Measurements from ENCODE around the gene NEK9. TPM values are rescaled to one million over a fixed set of nuclear protein-coding genes. Genes with fewer than 3 reads are reported as not detected.

NEK9 gene
- total and polyA plus RNA-seq, 2 donors (not counting 3 experiments of a cell fraction or from before 2014, with no cell fraction given) = 22.1 to 65.1 TPM

- Histone ChIP-seq H2AFZ (ENCODE audit: low read depth, low read length) (no peak overlapping the region), H3K9me1 (replicated peaks; ENCODE audit: control insufficient read depth, extremely low read depth, insufficient read depth, low read length) (no peaks in the 10 kb centered on the region), H3K27me3 (ENCODE audit: control insufficient read depth in 2 of 2, insufficient read depth in 2 of 2, low read length in 2 of 2) (no peaks in the 10 kb centered on the region), H3K4me2 (ENCODE audit: insufficient read depth, low read length) (no peak overlapping the region), H3K4me3 (replicated peaks in 1 of 3; ENCODE audit: insufficient read depth in 1 of 3, low read depth in 1 of 3, low read length in 3 of 3) (no peak overlapping the region), H3K9ac (replicated peaks; ENCODE audit: extremely low read depth, insufficient read depth, low read length) (no peak overlapping the region), H3K27ac (ENCODE audit: insufficient read depth, low read depth, low read length) (no peak overlapping the region), H3K4me1 (ENCODE audit: control insufficient read depth, extremely low read depth, insufficient read depth, low read length) (peaks cover 27% of the 10 kb centered on the region), H3K79me2 (ENCODE audit: control insufficient read depth, insufficient read depth, low read length) (peaks cover 15% of the 10 kb centered on the region), H4K20me1 (replicated peaks; ENCODE audit: control insufficient read depth, extremely low read depth, insufficient read depth, low read length) (no peaks in the 10 kb centered on the region), H3K9me3 (replicated peaks; ENCODE audit: control insufficient read depth, insufficient read depth, low read length) (no peaks in the 10 kb centered on the region), H3K36me3 (ENCODE audit: control insufficient read depth in 2 of 2, extremely low read depth in 1 of 2, insufficient read depth in 2 of 2, low read length in 2 of 2) (no peaks in the 10 kb centered on the region)
- TF ChIP-seq EZH2 (IDR thresholded peaks at IDR 0.05; ENCODE audit: borderline replicate concordance, low read depth, low read length, severe bottlenecking) = no peak
- TF ChIP-seq, protein P1, sequence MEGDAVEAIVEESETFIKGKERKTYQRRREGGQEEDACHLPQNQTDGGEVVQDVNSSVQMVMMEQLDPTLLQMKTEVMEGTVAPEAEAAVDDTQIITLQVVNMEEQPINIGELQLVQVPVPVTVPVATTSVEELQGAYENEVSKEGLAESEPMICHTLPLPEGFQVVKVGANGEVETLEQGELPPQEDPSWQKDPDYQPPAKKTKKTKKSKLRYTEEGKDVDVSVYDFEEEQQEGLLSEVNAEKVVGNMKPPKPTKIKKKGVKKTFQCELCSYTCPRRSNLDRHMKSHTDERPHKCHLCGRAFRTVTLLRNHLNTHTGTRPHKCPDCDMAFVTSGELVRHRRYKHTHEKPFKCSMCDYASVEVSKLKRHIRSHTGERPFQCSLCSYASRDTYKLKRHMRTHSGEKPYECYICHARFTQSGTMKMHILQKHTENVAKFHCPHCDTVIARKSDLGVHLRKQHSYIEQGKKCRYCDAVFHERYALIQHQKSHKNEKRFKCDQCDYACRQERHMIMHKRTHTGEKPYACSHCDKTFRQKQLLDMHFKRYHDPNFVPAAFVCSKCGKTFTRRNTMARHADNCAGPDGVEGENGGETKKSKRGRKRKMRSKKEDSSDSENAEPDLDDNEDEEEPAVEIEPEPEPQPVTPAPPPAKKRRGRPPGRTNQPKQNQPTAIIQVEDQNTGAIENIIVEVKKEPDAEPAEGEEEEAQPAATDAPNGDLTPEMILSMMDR (IDR thresholded peaks at IDR 0.05; ENCODE audit: extremely low read depth in 1 of 2, insufficient read depth in 1 of 2, low read depth in 1 of 2, low read length in 2 of 2) = no peak
- POLR2A ChIA-PET = no interaction called here
- intact Hi-C loops (cut with micrococcal nuclease) (loop anchor here (5.0 kb wide), 1 partner anchor 65 kb away; the partner anchor contains the start of gene EIF2B2), dilution Hi-C loops (cut with MboI; ENCODE audit: extremely low pct_ligation_motif_present, low sequenced_read_pairs) (no loop called here)
- no peak for DNase-seq (ENCODE audit: low read depth, low spot score)
- BruUV-seq (replicated peaks) = no TSS peak
- no peak for FAIRE-seq
- CTCF ChIA-PET = interaction anchor here (0.9 kb wide), 2 partner anchors 17 to 21 kb away, joined by 3 to 4 read pairs; no protein-coding TSS in a partner anchor
Measured at GRCh38 chr14:75067212-75067611, 59.6 kb downstream of the NEK9 start.

DNA sequence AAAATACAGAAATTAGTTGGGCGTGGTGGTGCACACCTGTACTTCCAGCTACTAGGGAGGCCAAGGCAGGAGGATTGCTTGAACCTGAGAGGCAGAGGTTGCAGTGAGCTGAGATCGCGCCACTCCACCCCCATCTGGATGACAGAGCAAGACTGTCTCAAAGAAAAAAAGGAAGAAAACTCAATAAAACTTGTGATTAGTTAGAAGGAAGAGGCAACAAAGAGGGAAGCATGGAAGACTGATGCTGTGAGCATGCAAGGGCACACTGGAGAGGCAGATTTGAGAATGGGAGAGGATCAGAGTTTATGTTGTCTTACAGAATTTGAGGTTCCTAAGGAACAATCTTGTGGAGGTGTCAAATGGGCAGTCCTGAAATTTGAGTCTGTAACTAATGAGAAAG is 60.2 kb downstream of the NEK9 start:
- ChIA-PET POLR2A (no interaction called here), CTCF (interaction anchor here (0.9 to 1.3 kb wide), 4 partner anchors 17 to 161 kb away, joined by 3 to 4 read pairs (median 3); no protein-coding TSS in a partner anchor)
- dilution Hi-C loops (cut with MboI; ENCODE audit: extremely low pct_ligation_motif_present, low sequenced_read_pairs) (no loop called here), intact Hi-C loops (cut with micrococcal nuclease) (loop anchor here (5.0 kb wide), 1 partner anchor 64 kb away; the partner anchor contains the start of gene EIF2B2)
- H3K4me1 ChIP-seq (ENCODE audit: control insufficient read depth, extremely low read depth, insufficient read depth, low read length) = peaks cover 27% of the 10 kb centered on the region
- H3K9ac ChIP-seq (replicated peaks; ENCODE audit: extremely low read depth, insufficient read depth, low read length) = no peak overlapping the region
- no peak overlapping the region for H3K4me2 ChIP-seq (ENCODE audit: insufficient read depth, low read length)
- no peaks in the 10 kb centered on the region for H4K20me1 ChIP-seq (replicated peaks; ENCODE audit: control insufficient read depth, extremely low read depth, insufficient read depth, low read length)
- peaks cover 15% of the 10 kb centered on the region for H3K79me2 ChIP-seq (ENCODE audit: control insufficient read depth, insufficient read depth, low read length)
- H3K36me3 ChIP-seq (ENCODE audit: control insufficient read depth in 2 of 2, extremely low read depth in 1 of 2, insufficient read depth in 2 of 2, low read length in 2 of 2) = no peaks in the 10 kb centered on the region
- H2AFZ ChIP-seq (ENCODE audit: low read depth, low read length) = no peak overlapping the region
- no TSS peak for BruUV-seq (replicated peaks)
- H3K9me3 ChIP-seq (replicated peaks; ENCODE audit: control insufficient read depth, insufficient read depth, low read length) = no peaks in the 10 kb centered on the region
- FAIRE-seq (no peak), DNase-seq (ENCODE audit: low read depth, low spot score) (no peak)
- no peaks in the 10 kb centered on the region for H3K9me1 ChIP-seq (replicated peaks; ENCODE audit: control insufficient read depth, extremely low read depth, insufficient read depth, low read length)
- H3K4me3 ChIP-seq (replicated peaks in 1 of 3; ENCODE audit: insufficient read depth in 1 of 3, low read depth in 1 of 3, low read length in 3 of 3) = no peak overlapping the region
- H3K27me3 ChIP-seq (ENCODE audit: control insufficient read depth in 2 of 2, insufficient read depth in 2 of 2, low read length in 2 of 2) = no peaks in the 10 kb centered on the region
- H3K27ac ChIP-seq (ENCODE audit: insufficient read depth, low read depth, low read length) = no peak overlapping the region
- no peak for TF ChIP-seq POLR2A (IDR thresholded peaks at IDR 0.05; ENCODE audit: low read depth, low read length)
- TF ChIP-seq MAX (IDR thresholded peaks at IDR 0.05; ENCODE audit: insufficient read depth, insufficient read length) = no peak
- TF ChIP-seq JUN (IDR thresholded peaks at IDR 0.05; ENCODE audit: borderline replicate concordance, insufficient read depth, insufficient read length, low read depth) = no peak
- TF ChIP-seq, protein P1 (IDR thresholded peaks at IDR 0.05; ENCODE audit: extremely low read depth in 1 of 2, insufficient read depth in 1 of 2, low read depth in 1 of 2, low read length in 2 of 2) = no peak
- TF ChIP-seq POLR2AphosphoS5 (IDR thresholded peaks at IDR 0.05; ENCODE audit: insufficient read depth, low read depth, low read length) = no peak
- TF ChIP-seq GATA2 (IDR thresholded peaks at IDR 0.05; ENCODE audit: insufficient read depth, insufficient read length, low read depth, low read length) = no peak
- TF ChIP-seq FOS (IDR thresholded peaks at IDR 0.05; ENCODE audit: borderline replicate concordance, insufficient read depth, low read length) = no peak
- no peak for TF ChIP-seq EZH2 (IDR thresholded peaks at IDR 0.05; ENCODE audit: borderline replicate concordance, low read depth, low read length, severe bottlenecking)
- TF ChIP-seq MYC (IDR thresholded peaks at IDR 0.05; ENCODE audit: low read depth, low read length) = no peak
